Progenitor cell of endocrine pancreas (in vitro differentiated cells): ENCODE measurements around the gene PDIK1L. TPM values are rescaled to one million over a fixed set of nuclear protein-coding genes. Genes with fewer than 3 reads are reported as not detected.

Source experiments
- DNase-seq: peaks from one replicate; pipeline ENCODE4 v3.0.0; 2021; ENCODE audit warnings: low spot score; ENCODE audit not compliant: unreplicated experiment
- H3K27ac Mint-ChIP-seq: 2 replicates; pipeline ENCODE4 v1.8.0; 2021; ENCODE audit warnings: mild to moderate bottlenecking, moderate library complexity, mixed read lengths
- H3K27me3 Mint-ChIP-seq: 2 replicates; pipeline ENCODE4 v1.8.0; 2021; ENCODE audit warnings: mixed read lengths
- H3K36me3 Mint-ChIP-seq: 2 replicates; pipeline ENCODE4 v1.8.0; 2022; ENCODE audit warnings: mixed read lengths; ENCODE audit not compliant: insufficient read depth
- H3K4me1 Mint-ChIP-seq: 2 replicates; pipeline ENCODE4 v1.8.0; 2021; ENCODE audit warnings: low read depth, mixed read lengths
- H3K4me3 Mint-ChIP-seq: 2 replicates; pipeline ENCODE4 v1.8.0; 2021; ENCODE audit warnings: low read depth, mild to moderate bottlenecking, moderate library complexity, mixed read lengths
- H3K9me3 Mint-ChIP-seq: 2 replicates; pipeline ENCODE4 v1.8.0; 2021; ENCODE audit warnings: low read depth, mixed read lengths
- CTCF ChIP-seq: fragments of 200-600 bp; sonication (generic); IDR thresholded peaks from one replicate; pipeline ENCODE4 v1.5.0; 2021; ENCODE audit warnings: antibody characterized with exemption, mild to moderate bottlenecking; ENCODE audit not compliant: unreplicated experiment
- total RNA-seq: library from RNA; stranded (reverse); gene quantifications from 2 replicates; pipeline ENCODE4 v1.2.1, GENCODE V29; 2021

PDIK1L gene
- total RNA-seq, 1 donor from 2014 or later = 15.2 TPM

- peaks cover 5% of the 10 kb centered on the region for H3K9me3 Mint-ChIP-seq
- H3K27ac Mint-ChIP-seq = peak overlapping the region; percentile 33
- no peaks in the 10 kb centered on the region for H3K27me3 Mint-ChIP-seq
- H3K36me3 Mint-ChIP-seq = no peaks in the 10 kb centered on the region
- H3K4me3 Mint-ChIP-seq = no peak overlapping the region
- DNase-seq = no peak
- TF ChIP-seq CTCF = no peak
- H3K4me1 Mint-ChIP-seq = no peaks in the 10 kb centered on the region
Measured at GRCh38 chr1:26134466-26134865, 22.8 kb downstream of the PDIK1L start.

GRCh38 chr1:26138974-26139558 lies 27.4 kb downstream of the PDIK1L start:
- H3K9me3 Mint-ChIP-seq = peaks cover 5% of the 10 kb centered on the region
- no peaks in the 10 kb centered on the region for H3K4me1 Mint-ChIP-seq
- peaks cover 7% of the 10 kb centered on the region for H3K27me3 Mint-ChIP-seq
- no peak overlapping the region for H3K4me3 Mint-ChIP-seq
- no peaks in the 10 kb centered on the region for H3K36me3 Mint-ChIP-seq
- no peak for TF ChIP-seq CTCF
- DNase-seq = no peak
- H3K27ac Mint-ChIP-seq = no peak overlapping the region

GRCh38 chr1:26142159-26142558 lies 30.5 kb downstream of the PDIK1L start:
- Mint-ChIP-seq H3K9me3 (no peaks in the 10 kb centered on the region), H3K27me3 (peaks cover 10% of the 10 kb centered on the region), H3K36me3 (no peaks in the 10 kb centered on the region), H3K27ac (no peak overlapping the region), H3K4me3 (no peak overlapping the region), H3K4me1 (no peaks in the 10 kb centered on the region)
- no peak for DNase-seq
- no peak for TF ChIP-seq CTCF

- H3K4me1 Mint-ChIP-seq = no peaks in the 10 kb centered on the region
- H3K27me3 Mint-ChIP-seq = peaks cover 18% of the 10 kb centered on the region
Measured at GRCh38 chr1:26145041-26145959, 33.7 kb downstream of the PDIK1L start.

More at GRCh38 chr1:26145041-26145959, 33.7 kb downstream of the PDIK1L start:
- Mint-ChIP-seq H3K9me3 (no peaks in the 10 kb centered on the region), H3K27ac (no peak overlapping the region), H3K4me3 (no peak overlapping the region), H3K36me3 (no peaks in the 10 kb centered on the region)
- peak; percentile 81 for TF ChIP-seq CTCF
- DNase-seq = peak; percentile 67
